Smooth muscle cell (in vitro differentiated cells): ENCODE results near the gene ACE. TPM values are rescaled to one million over a fixed set of nuclear protein-coding genes. Genes with fewer than 3 reads are reported as not detected.

Experiments
- DNase-seq: peaks from one replicate; lab custom pipeline; 2025; ENCODE audit not compliant: unreplicated experiment; lab: John Stamatoyannopoulos, UW
- H2AFZ ChIP-seq: fragments of 200-600 bp; sonication (generic); 2 replicates; pipeline ENCODE4 v1.6.0; 2016; ENCODE audit warnings: antibody characterized with exemption, low read depth, mild to moderate bottlenecking
- H3F3A ChIP-seq: fragments of 200-600 bp; sonication (generic); 2 replicates; pipeline ENCODE4 v1.6.0; 2017; ENCODE audit warnings: antibody characterized with exemption, low read depth
- H3K27ac ChIP-seq: fragments of 200-600 bp; sonication (generic); 2 replicates; pipeline ENCODE4 v1.5.1; 2016; ENCODE audit warnings: low read depth, mild to moderate bottlenecking
- H3K27me3 ChIP-seq: fragments of 200-600 bp; sonication (generic); 2 replicates; pipeline ENCODE4 v1.6.1; 2016; ENCODE audit warnings: low read depth, mild to moderate bottlenecking
- H3K36me3 ChIP-seq: fragments of 200-600 bp; sonication (generic); 2 replicates; pipeline ENCODE4 v1.5.1; 2016; ENCODE audit warnings: low read depth
- H3K4me1 ChIP-seq: fragments of 200-600 bp; sonication (generic); 2 replicates; pipeline ENCODE4 v1.5.1; 2016; ENCODE audit warnings: low read depth
- H3K4me2 ChIP-seq: fragments of 200-600 bp; sonication (generic); 2 replicates; pipeline ENCODE4 v1.6.0; 2016; ENCODE audit warnings: mild to moderate bottlenecking
- H3K4me3 ChIP-seq: fragments of 200-600 bp; sonication (generic); 2 replicates; pipeline ENCODE4 v1.5.1; 2016; ENCODE audit warnings: mild to moderate bottlenecking
- H3K79me2 ChIP-seq: fragments of 200-600 bp; sonication (generic); 2 replicates; pipeline ENCODE4 v1.6.0; 2016; ENCODE audit warnings: low read depth, mild to moderate bottlenecking
- H3K9ac ChIP-seq: fragments of 200-600 bp; sonication (generic); 2 replicates; pipeline ENCODE4 v1.6.0; 2016; ENCODE audit warnings: low read depth
- H3K9me3 ChIP-seq: fragments of 200-600 bp; sonication (generic); replicated peaks from 2 replicates; pipeline ENCODE4 v1.5.1; 2016; ENCODE audit warnings: low read depth
- H4K20me1 ChIP-seq: fragments of 200-600 bp; sonication (generic); 2 replicates; pipeline ENCODE4 v1.6.0; 2016; ENCODE audit warnings: low read depth
- CTCF ChIP-seq: fragments of 200-600 bp; sonication (generic); IDR thresholded peaks from 2 replicates; pipeline ENCODE4 v1.5.1; 2017; ENCODE audit warnings: borderline replicate concordance, mild to moderate bottlenecking, antibody characterized with exemption; ENCODE audit not compliant: insufficient read depth, poor library complexity, severe bottlenecking
- WGBS: methylation state at CpG from one replicate; pipeline ENCODE4 v1.1.7; 2016; ENCODE audit warnings: low lambda C conversion rate; 5-methylcytosine and 5-hydroxymethylcytosine counted together
- polyA plus RNA-seq: library from polyadenylated mRNA; unstranded; fragments of >200 nt; fragmentation: Nextera tagmentation; extraction: Ambion mirVana; gene quantifications from 2 replicates; pipeline ENCODE4 v1.2.1, GENCODE V29; 2016
- total RNA-seq: library from RNA; depleted of rRNA; stranded (reverse); fragments of >200 nt; gene quantifications from 2 replicates; pipeline ENCODE4 v1.2.3, GENCODE V29; 2014

The ACE gene
- total and polyA plus RNA-seq, 2 experiments from 2014 or later: 1.5 to 2.0 TPM

- no peaks in the 10 kb centered on the region for H3K4me1 ChIP-seq
- no peaks in the 10 kb centered on the region for H3K9me3 ChIP-seq
- 96% methylated on average over 10 of the region's 10 CpGs for WGBS
- no peak overlapping the region for H2AFZ ChIP-seq
- H4K20me1 ChIP-seq: no peaks in the 10 kb centered on the region
- H3K36me3 ChIP-seq: no peaks in the 10 kb centered on the region
- no peaks in the 10 kb centered on the region for H3K27me3 ChIP-seq
- no peaks in the 10 kb centered on the region for H3K79me2 ChIP-seq
- H3K27ac ChIP-seq: no peak overlapping the region
- TF ChIP-seq CTCF: no peak
- H3K9ac ChIP-seq: no peak overlapping the region
- H3K4me3 ChIP-seq: no peak overlapping the region
- H3F3A ChIP-seq: no peaks in the 10 kb centered on the region
- no peak for DNase-seq
- no peak overlapping the region for H3K4me2 ChIP-seq
Measured at GRCh38 chr17:63488851-63489250, 12.0 kb downstream of the ACE start.

- H3K27ac ChIP-seq: no peak overlapping the region
- no peak for DNase-seq
- TF ChIP-seq CTCF: no peak
- no peak overlapping the region for H2AFZ ChIP-seq
- no peaks in the 10 kb centered on the region for H3K36me3 ChIP-seq
- no peaks in the 10 kb centered on the region for H4K20me1 ChIP-seq
- H3K9ac ChIP-seq: no peak overlapping the region
- no peak overlapping the region for H3K4me3 ChIP-seq
- no peaks in the 10 kb centered on the region for H3K79me2 ChIP-seq
- H3K4me1 ChIP-seq: no peaks in the 10 kb centered on the region
- 92% methylated on average over 6 of the region's 6 CpGs for WGBS
- no peak overlapping the region for H3K4me2 ChIP-seq
- no peaks in the 10 kb centered on the region for H3K27me3 ChIP-seq
- H3F3A ChIP-seq: no peaks in the 10 kb centered on the region
- no peaks in the 10 kb centered on the region for H3K9me3 ChIP-seq
Measured at GRCh38 chr17:63489291-63489690, 12.4 kb downstream of the ACE start.

GRCh38 chr17:63490329-63490728 lies 13.5 kb downstream of the ACE start:
- no peaks in the 10 kb centered on the region for H3F3A ChIP-seq
- no peaks in the 10 kb centered on the region for H3K9me3 ChIP-seq
- TF ChIP-seq CTCF: no peak
- no peaks in the 10 kb centered on the region for H4K20me1 ChIP-seq
- H3K4me1 ChIP-seq: no peaks in the 10 kb centered on the region
- no peak overlapping the region for H3K4me2 ChIP-seq
- no peak overlapping the region for H2AFZ ChIP-seq
- H3K9ac ChIP-seq: no peak overlapping the region
- no peaks in the 10 kb centered on the region for H3K27me3 ChIP-seq
- 77% methylated on average over 10 of the region's 10 CpGs for WGBS
- no peak overlapping the region for H3K4me3 ChIP-seq
- H3K36me3 ChIP-seq: no peaks in the 10 kb centered on the region
- no peak for DNase-seq
- H3K27ac ChIP-seq: no peak overlapping the region
- no peaks in the 10 kb centered on the region for H3K79me2 ChIP-seq

GRCh38 chr17:63490858-63491400 lies 14.1 kb downstream of the ACE start:
- Histone ChIP-seq H3K9ac (no peak overlapping the region), H3K9me3 (no peaks in the 10 kb centered on the region), H3K27ac (no peak overlapping the region), H3F3A (no peaks in the 10 kb centered on the region), H3K4me3 (no peak overlapping the region), H3K4me1 (no peaks in the 10 kb centered on the region), H3K27me3 (no peaks in the 10 kb centered on the region), H3K4me2 (no peak overlapping the region), H3K79me2 (no peaks in the 10 kb centered on the region), H3K36me3 (no peaks in the 10 kb centered on the region), H2AFZ (no peak overlapping the region), H4K20me1 (no peaks in the 10 kb centered on the region)
- TF ChIP-seq CTCF: no peak
- 95% methylated on average over 19 of the region's 22 CpGs for WGBS
- DNase-seq: no peak
